Occipital lobe (tissue), 2 donors: ENCODE data around the gene LLGL1. TPM values are rescaled to one million over a fixed set of nuclear protein-coding genes. Genes with fewer than 3 reads are reported as not detected.

Source experiments
- DNase-seq: peaks from one replicate; lab custom pipeline; 2025; lab: John Stamatoyannopoulos, UW
- total RNA-seq: library from RNA; depleted of rRNA; stranded (reverse); fragments of >200 nt; gene quantifications from one replicate; pipeline ENCODE4 v1.2.3, GENCODE V29; 2014

LLGL1 gene
- total RNA-seq: 34.0 TPM

DNA sequence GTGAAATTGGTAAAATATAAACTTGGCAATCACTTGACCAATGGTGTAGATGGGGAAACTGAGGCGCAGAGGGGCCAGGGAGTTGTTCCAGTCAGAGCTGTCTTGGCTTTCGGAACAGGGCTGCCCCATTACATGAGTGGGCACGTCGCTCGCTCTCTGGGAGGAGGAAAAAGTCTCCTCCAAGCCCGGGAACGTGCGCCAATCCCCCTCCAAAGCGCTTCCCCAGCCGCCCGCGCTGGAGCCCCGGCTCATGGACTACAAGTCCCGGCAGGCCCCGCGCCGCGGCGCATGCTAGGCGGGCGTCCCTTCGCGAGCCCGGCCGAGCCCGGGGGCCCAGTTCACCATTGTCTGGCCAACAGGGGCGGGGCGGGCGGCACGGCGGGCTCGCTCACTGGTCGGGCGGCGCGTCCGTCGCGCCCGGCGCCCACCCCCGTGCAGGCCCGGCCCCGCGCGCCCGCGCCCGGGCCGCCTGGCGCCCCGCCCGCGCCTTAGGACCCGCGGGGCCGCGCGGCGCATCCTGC is at the start of gene LLGL1:
Gene LLGL1 (plus strand): TSS at position 515 of the 521 bp plus-strand sequence. CDS start 48 bp downstream, outside the sequence.
- peak; percentile 96 for DNase-seq

DNA sequence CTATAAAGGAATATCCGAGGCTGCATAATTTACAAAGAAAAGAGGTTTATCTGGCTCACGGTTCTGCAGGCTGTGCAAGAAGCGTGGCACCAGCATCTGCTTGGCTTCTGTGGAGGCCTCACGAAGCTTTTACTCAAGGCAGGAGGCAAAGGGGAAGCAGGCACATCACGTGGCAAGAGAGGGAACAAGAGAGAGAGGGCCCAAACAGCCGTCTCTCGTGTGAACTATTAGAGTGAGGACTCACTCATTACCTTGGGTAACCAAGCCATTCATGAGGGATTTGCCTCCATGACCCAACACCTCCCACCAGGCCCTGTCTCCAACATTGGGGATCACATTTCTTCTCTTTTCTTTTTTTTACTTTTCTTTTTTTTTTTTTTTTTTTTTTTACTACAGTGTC is 49.3 kb upstream of the LLGL1 start:
- no peak for DNase-seq

DNA sequence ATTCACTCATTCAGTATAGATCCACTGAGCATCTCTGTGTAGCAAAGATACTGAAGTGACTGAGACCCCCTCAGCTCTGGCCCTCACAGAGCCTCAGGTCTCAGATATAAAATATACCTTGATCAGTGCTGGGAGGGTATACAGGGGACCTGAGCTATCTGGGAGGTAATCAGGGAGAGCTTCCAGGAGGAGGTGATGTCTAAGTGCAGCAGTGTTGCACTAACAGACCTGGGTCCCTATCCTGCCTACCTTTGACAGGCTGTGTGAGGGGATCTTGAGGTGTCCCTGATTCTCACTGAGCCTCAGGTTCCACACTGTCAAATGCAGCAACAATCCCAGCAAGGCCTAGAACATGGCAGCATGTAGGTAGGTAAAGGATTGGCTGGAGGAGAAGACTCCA is 48.3 kb upstream of the LLGL1 start:
- no peak for DNase-seq

DNA sequence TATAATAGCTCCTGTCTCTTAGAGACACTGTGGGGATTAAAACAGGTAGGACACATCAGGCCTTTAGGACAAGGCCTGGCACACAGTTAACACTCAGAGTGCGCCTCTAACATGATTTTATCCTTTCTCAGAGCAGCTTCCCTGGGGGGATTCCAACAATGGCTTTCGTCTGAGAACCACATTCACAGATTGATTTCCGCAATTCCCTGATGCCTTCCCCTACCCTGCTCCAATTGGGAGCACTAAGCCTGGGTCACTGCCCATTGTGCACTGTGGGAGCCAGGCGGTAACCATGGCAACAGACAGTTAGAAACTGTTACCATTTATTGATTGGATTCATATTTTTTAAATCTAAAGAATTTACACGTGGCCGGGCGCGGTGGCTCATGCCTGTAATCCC is 47.7 kb upstream of the LLGL1 start:
- no peak for DNase-seq

DNA sequence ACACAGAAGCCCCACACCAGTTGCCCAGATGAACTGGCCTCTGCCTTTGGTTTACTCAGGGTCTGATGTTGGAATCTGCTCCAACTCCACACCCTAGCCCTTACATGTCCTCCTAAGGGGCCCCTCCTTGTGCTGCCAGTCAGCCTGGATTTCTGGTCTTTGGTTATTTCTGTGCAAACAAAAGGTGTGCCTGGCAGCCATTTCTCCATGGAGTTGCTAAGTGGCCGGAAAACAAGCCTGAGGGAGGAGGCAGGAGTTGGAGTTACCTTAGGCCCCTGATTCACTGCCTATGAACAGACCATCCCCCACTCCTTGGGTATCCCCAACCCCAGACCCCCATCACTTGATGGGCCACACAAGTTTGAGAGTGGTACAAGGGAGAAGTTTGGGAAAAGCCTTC is 46.2 kb upstream of the LLGL1 start:
- no peak for DNase-seq

DNA sequence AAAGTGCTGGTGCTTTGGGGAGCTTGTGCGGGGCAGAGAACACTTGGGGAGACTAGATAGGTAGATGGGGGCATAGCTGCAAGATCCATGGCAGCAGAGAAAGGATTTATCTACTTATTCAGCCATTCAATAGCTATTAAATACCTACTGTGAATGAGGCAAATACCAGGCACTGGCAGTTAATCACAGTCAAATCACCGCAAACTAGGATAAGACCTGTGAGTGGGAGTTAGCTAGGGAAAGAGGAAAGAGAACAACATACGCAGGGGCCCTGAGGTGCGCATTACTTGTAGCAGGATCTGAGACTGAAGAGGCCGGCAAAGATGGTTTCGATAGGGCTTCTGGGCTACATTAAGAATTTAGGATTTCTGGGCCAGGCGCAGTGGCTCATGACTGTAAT is 45.6 kb upstream of the LLGL1 start:
- no peak for DNase-seq

DNA sequence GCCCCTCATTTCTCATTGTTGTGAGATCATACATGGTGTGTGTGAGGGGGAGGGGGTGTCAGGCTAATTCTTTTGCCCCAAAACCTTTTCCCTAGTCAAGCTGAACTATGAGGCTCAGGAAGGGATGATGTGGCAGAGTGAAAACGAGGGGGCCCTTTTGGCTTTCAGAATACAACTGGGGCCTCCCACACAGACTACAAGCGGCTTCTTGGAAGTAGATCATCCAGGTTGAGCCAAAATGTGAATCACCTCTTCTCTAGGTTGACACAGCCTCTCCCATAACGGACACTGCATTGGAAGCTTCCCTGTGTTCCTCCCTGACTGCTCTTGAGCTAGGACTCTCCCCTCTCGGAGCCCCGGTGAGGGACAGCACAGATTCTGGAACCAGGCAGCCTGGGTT is 44.1 kb upstream of the LLGL1 start:
- no peak for DNase-seq

DNA sequence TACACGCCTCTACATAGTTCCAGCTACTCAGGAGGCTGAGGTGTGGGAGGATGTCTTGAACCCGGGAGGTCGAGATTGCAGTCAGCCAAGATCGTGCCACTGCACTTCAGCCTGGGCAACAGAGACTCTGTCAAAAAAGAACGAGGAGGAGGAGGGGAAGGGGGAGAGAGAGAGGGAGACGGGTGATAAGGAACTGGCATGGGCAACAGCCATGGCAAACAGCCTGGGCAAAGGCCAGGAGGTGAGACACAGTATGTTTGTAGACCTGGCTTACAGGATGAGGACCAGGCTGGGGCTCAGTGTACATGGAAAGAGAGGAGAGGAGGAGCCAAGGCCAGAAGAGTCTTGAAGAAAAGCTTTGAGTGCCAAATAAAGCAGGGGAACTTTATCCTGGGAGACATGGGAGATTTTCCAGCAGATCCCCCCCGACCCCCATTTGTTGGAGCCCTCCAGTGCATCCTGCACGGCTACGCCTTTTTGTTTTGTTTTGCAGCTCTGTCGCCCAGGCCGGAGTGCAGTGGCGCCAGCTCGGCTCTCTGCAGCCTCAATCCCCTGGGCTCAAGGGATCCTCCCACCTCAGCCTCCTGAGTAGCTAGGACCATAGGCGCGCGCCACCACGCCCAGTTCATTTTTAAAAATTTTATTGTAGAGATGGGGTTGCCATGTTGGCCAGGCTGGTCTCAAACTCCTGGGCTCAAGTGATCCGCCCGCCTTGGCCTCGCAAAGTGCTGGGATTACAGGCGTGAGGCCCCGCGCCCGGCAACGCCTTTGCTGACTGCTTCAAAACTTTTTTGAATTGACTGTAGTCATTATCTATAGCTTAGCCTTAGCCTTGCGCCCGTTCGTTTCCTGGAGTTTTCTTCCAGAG is 43.1 kb upstream of the LLGL1 start:
- DNase-seq: no peak

DNA sequence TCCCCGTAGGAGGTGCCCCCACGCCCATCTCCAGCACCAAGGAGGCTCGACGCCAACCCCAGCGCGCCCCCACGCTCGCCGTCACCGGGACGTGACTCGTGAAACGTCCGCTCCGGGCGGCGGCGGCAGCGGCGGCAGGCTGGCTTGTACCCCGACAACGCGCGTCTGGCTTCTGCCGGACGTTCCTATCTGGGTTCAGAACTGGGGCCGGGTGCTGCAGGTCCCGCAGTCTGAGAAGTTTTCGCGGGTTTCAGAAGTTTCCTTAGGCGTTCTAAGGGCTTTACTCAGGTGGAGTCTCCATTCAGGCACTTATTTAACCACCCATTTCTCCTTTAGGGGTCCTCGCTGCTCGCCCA is 42.5 kb upstream of the LLGL1 start:
- peak; percentile 88 for DNase-seq

DNA sequence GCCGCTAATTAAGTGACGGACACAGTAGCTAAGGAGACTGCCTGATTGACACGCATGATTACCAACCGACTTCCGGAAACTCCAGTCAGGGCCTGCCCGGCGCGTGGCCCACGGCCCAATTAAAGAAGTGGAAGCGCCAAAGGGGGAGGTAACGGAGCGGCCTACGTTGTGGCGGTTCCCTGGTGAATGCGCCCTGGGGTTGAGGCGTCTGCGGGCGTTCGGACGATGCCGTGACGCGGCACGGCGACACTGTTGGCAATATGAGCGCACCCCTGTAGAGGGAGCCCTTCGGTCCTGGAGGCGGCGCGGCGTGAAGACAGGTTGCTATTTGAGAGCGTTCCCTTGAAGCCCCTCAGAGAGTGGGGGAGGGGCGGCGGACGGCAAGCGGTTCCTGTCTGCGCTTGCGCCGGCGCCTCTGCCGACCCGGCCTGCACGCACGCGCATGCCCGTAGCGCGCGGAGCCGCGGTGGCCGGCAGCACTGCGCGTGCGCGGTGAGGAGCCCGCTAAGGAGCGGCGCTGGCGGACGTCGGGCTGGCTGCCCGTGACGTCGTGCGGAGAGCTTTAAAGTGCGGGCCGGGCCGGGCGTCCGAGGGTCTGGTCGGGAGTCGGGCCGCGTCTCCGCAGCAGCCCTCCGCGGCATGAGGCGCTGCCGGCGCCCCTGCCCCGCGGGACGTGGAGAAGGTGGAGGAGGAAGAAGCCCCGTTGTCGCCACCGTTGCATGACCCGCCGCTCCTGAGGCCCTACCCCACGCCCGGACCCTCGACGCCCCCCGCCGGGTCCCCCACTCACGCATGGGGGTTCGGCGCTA is 41.9 kb upstream of the LLGL1 start, which contains the start of gene ALKBH5:
Gene ALKBH5 (plus strand): TSS at position 495 of the 809 bp plus-strand sequence. CDS start 416 bp downstream, outside the sequence.
- DNase-seq: peak; percentile 97

DNA sequence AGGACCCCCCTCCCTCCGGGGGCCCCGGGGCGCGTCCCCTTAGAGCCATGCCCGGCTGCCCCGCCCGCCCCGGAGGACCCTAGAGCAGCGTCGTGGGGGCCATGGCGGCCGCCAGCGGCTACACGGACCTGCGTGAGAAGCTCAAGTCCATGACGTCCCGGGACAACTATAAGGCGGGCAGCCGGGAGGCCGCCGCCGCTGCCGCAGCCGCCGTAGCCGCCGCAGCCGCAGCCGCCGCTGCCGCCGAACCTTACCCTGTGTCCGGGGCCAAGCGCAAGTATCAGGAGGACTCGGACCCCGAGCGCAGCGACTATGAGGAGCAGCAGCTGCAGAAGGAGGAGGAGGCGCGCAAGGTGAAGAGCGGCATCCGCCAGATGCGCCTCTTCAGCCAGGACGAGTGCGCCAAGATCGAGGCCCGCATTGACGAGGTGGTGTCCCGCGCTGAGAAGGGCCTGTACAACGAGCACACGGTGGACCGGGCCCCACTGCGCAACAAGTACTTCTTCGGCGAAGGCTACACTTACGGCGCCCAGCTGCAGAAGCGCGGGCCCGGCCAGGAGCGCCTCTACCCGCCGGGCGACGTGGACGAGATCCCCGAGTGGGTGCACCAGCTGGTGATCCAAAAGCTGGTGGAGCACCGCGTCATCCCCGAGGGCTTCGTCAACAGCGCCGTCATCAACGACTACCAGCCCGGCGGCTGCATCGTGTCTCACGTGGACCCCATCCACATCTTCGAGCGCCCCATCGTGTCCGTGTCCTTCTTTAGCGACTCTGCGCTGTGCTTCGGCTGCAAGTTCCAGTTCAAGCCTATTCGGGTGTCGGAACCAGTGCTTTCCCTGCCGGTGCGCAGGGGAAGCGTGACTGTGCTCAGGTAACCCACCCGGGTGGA is 41.0 kb upstream of the LLGL1 start:
- no peak for DNase-seq

DNA sequence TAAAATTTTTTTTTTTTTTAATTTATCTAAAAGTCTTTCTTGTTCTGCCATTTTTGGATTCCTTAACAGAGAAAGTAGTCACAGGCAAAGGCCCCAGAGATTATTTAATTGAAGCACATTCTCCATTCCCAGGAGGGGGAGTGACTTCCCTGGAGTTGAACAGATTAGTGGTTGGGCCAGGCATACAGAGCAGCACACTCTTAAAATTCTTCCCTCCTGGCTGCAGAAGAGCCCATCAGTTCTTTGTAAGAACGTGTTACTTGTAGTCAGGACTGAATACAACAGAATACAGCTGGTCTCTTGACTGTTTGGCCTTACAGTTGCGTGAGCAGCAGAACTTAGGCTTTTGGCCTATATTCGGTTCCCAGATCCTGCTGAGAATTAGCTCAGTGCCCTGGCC is 40.0 kb upstream of the LLGL1 start:
- no peak for DNase-seq

DNA sequence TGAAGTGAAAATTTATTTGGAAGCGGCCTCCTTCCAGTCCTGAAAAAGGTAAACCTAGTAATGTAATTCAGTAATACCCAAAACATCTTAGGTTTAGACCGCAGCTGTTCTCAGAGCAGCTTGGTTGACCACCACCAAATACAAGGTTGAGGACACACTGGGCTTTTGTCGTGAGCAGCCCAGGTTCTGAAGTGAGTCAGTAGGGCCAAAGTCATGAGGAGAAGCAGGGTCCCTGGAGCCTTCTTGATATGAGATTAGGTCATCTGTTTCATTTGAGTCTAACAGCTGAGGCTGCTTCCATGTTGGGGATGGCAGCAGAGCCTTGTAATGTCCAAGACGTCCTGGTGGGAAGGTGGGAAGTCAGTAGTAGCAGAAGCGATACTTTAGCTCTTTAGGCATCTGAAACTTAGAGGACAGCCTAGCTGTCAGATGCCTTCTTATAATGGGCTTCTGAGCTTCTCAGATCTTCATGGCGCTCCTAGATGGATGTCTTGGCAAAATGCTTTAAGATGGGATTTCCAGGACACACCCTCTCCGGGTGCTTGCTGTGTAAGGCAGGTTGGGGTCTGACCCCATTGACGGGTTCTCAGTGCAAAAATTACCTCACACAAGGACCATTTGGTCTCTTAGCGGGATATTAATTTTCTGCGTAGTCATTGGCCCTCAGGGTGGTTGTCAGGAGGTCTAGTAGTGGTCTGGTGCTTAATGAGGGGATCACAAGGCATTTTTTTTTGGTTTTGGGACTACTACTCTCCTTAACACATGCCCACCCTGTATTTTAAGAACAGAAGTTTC is 39.4 kb upstream of the LLGL1 start:
- no peak for DNase-seq

DNA sequence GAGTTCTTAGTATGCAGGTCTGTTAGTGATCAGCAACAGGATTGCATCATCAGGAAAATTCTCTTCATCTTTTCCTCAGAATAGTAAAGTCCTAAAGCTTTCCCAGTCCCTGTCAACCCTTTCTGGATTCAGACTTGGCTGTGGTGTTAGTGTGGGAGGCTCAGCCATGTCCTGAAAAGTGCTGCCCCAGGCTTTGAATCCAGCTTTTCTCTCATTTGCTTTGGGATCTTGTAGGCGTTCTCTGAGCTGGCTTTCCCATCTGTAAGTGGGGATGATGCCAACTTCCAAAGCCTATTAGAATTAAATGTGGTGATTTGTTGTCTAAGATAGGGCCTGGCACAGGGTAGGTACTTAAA is 38.8 kb upstream of the LLGL1 start:
- no peak for DNase-seq

DNA sequence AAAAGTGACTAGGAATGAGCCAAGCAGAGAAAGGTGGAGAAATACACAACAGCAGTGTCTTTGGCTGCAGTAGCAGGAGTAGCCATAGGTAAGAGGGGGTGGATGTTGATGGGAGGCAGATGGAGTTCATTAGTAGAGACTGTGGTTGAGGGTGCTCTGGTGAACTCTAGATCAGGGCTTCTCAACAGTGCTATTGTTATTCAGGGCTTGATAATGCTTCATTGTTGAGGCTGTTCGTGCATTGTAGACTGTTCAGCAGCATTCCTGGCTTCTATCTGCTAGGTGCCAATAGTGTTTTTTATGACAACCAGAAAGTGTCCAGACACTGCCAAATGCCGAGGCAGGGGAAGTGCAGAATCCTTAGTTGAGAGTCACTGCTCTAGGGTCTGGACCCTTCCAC is 38.2 kb upstream of the LLGL1 start:
- no peak for DNase-seq

DNA sequence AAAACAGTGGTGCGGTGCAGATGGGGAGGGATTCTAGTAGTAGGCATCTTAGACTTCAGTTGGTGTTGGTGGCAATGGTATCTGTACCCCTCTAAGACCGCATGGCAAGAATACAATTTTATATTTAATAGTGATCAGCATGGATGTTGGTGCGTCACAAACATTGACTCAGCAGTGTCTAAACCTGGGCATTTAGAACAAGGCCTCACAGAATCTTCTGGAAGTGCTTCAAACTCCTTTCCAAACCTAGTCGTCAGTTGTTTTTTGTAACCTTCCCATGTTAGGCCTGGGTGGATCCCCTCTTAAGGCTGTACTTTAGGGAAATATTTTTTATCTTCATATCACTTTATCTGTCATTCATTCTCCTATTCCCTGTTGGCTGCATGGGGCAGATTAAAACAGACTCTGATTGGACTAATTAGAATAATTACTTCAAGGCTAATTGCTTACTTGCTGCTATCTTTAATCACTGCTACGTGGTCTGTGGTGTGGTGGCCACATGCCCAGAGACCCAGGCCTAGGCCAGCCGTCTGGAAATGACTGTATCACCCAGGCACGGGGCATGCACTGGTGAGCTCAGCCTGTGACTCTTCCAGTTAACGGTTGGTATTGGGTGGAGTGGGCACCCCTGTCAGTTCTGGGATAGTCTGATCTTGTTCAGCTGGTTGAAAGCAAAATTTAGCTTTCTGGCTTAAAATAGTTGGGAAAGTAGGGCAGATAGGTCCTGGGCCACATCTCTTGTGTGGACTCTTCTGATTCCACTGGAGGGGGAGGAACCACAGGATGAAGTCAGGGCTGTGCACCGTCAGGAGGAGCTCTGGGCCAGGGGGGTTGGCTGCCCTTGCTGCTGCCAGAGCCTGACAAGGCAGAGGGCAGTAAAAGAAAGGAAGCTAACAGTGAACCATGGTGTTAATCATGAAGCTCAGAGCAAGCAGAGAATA is 37.3 kb upstream of the LLGL1 start:
- no peak for DNase-seq

DNA sequence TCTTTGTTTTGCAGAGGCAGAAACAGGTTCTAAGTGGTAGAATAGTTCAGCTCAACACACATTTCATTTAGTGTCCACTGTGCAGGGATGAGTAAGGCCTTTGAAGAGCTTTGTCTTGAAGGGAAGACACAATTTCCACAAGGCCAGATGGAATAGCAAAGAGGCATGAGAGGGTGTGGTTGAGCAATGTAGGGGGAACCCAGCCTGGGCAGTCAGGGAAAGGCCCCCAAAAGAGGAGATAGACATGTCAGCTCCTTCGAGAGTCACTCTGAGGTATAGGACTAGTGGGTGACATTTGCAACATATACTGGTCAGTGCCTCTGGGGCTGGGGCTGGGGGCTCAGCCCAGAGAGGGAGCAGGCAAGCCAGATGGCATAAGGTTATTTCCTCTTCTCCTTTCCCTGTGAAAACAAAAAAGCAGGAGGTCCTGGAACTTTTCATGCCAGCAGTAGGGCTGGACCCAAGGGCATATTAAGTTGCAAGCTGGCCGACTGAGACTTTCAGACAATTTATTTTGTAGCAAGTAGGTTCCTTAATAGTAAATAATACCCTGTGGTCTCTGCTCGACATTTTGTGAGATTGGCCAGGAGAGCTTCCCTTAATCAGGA is 34.7 kb upstream of the LLGL1 start:
- no peak for DNase-seq

DNA sequence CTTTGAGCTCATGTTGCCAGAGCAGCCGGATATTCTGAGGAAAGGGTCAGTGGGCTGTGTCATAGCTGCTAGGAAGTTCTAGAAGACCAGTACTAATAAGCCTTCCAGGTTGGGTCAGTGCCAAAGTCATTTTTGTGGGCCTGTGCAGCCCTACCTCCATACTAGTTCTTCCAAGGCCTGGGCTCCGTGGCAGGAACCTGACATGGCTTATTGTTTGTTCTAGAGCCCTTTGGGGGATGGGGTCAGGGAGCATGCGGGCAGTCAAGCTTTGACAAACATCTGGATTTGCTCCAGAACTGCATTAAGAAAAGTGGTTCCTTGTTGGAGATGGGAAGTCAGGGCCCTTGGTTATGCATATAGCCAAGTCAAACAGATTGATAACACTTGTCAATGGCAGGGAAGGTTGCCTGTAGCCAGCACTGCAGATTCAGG is 34.2 kb upstream of the LLGL1 start:
- DNase-seq: no peak

DNA sequence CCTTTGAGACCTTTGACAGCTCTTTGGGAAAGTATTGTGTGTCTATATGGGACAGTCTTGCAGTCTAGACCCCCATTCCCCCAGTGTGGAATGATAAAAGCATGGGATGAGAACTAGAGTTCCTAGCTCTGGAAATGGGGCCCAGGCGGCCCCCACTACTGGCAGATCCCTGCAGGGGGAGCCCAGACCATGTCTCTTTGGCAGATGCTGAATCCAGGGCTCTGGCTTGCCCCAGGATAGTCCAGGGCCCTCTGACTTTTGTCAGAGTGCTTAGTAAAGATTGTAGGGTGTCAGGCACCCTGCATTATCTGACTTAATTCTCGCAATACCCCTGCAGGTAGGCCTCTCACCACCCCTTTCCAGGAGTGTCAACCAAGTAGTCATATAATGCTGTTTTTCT is 33.5 kb upstream of the LLGL1 start:
- no peak for DNase-seq
